Osteocyte (in vitro differentiated cells): Measurements from ENCODE around the gene IVD. TPM values are rescaled to one million over a fixed set of nuclear protein-coding genes. Genes with fewer than 3 reads are reported as not detected.
"Not testable (repeated sequence)": the region's sequence is repeated elsewhere in the genome, so short reads cannot be mapped to it uniquely, and the experiment has no call there.

Experiments
- DNase-seq: peaks from one replicate; pipeline ENCODE4 v3.0.0; 2021; ENCODE audit warnings: mixed read lengths; ENCODE audit not compliant: unreplicated experiment; ENCODE audit errors: extremely low spot score
- H3K27ac Mint-ChIP-seq: one replicate; pipeline ENCODE4 v1.8.0; 2021; ENCODE audit warnings: mild to moderate bottlenecking, mixed read lengths; ENCODE audit not compliant: unreplicated experiment
- H3K27me3 Mint-ChIP-seq: one replicate; pipeline ENCODE4 v1.8.0; 2021; ENCODE audit warnings: mixed read lengths; ENCODE audit not compliant: unreplicated experiment
- H3K36me3 Mint-ChIP-seq: one replicate; pipeline ENCODE4 v1.8.0; 2021; ENCODE audit warnings: mixed read lengths; ENCODE audit not compliant: unreplicated experiment
- H3K4me1 Mint-ChIP-seq: one replicate; pipeline ENCODE4 v1.8.0; 2021; ENCODE audit warnings: mixed read lengths; ENCODE audit not compliant: unreplicated experiment
- H3K4me3 Mint-ChIP-seq: one replicate; pipeline ENCODE4 v1.8.0; 2021; ENCODE audit warnings: mild to moderate bottlenecking, moderate library complexity, mixed read lengths; ENCODE audit not compliant: unreplicated experiment
- H3K9me3 Mint-ChIP-seq: one replicate; pipeline ENCODE4 v1.8.0; 2021; ENCODE audit warnings: mixed read lengths; ENCODE audit not compliant: unreplicated experiment
- CTCF ChIP-seq: fragments of 200-600 bp; sonication (generic); IDR thresholded peaks from 2 replicates; pipeline ENCODE4 v1.5.0; 2021; ENCODE audit warnings: antibody characterized with exemption, mild to moderate bottlenecking, moderate library complexity
- total RNA-seq: library from RNA; stranded (reverse); gene quantifications from 2 replicates; pipeline ENCODE4 v1.2.1, GENCODE V29; 2021

Gene IVD
- total RNA-seq, 1 donor from 2014 or later, result 62.0 TPM

GRCh38 chr15:40448354-40448753, 42.8 kb downstream of the IVD start:
- peaks cover 32% of the 10 kb centered on the region for H3K4me1 Mint-ChIP-seq
- no peak overlapping the region for H3K4me3 Mint-ChIP-seq
- no peaks in the 10 kb centered on the region for H3K27me3 Mint-ChIP-seq
- H3K9me3 Mint-ChIP-seq, result no peaks in the 10 kb centered on the region
- no peak overlapping the region for H3K27ac Mint-ChIP-seq
- TF ChIP-seq CTCF, result no peak
- no peak for DNase-seq
- no peaks in the 10 kb centered on the region for H3K36me3 Mint-ChIP-seq

GRCh38 chr15:40449275-40449674, 43.7 kb downstream of the IVD start:
- H3K27ac Mint-ChIP-seq, result no peak overlapping the region
- H3K4me1 Mint-ChIP-seq, result peaks cover 30% of the 10 kb centered on the region
- H3K9me3 Mint-ChIP-seq, result no peaks in the 10 kb centered on the region
- DNase-seq, result no peak
- H3K4me3 Mint-ChIP-seq, result no peak overlapping the region
- no peaks in the 10 kb centered on the region for H3K27me3 Mint-ChIP-seq
- H3K36me3 Mint-ChIP-seq, result no peaks in the 10 kb centered on the region
- TF ChIP-seq CTCF, result no peak

GRCh38 chr15:40450047-40450446, 44.5 kb downstream of the IVD start:
- Mint-ChIP-seq H3K4me3 (no peak overlapping the region), H3K4me1 (peaks cover 34% of the 10 kb centered on the region), H3K27ac (no peak overlapping the region)

GRCh38 chr15:40451527-40452158, 46.0 kb downstream of the IVD start:
- no peaks in the 10 kb centered on the region for H3K9me3 Mint-ChIP-seq
- no peak for DNase-seq
- H3K27me3 Mint-ChIP-seq, result no peaks in the 10 kb centered on the region
- no peaks in the 10 kb centered on the region for H3K36me3 Mint-ChIP-seq
- H3K4me1 Mint-ChIP-seq, result peaks cover 42% of the 10 kb centered on the region
- H3K4me3 Mint-ChIP-seq, result no peak overlapping the region
- TF ChIP-seq CTCF, result no peak
- H3K27ac Mint-ChIP-seq, result no peak overlapping the region

More at GRCh38 chr15:40450047-40450446, 44.5 kb downstream of the IVD start:
- Mint-ChIP-seq H3K36me3 (no peaks in the 10 kb centered on the region), H3K9me3 (no peaks in the 10 kb centered on the region), H3K27me3 (no peaks in the 10 kb centered on the region)
- no peak for DNase-seq
- TF ChIP-seq CTCF, result no peak

- no peaks in the 10 kb centered on the region for H3K9me3 Mint-ChIP-seq
- H3K4me3 Mint-ChIP-seq, result no peak overlapping the region
- H3K36me3 Mint-ChIP-seq, result no peaks in the 10 kb centered on the region
- no peak for DNase-seq
- H3K27me3 Mint-ChIP-seq, result no peaks in the 10 kb centered on the region
- H3K4me1 Mint-ChIP-seq, result peaks cover 43% of the 10 kb centered on the region
- no peak for TF ChIP-seq CTCF
- H3K27ac Mint-ChIP-seq, result no peak overlapping the region
Observed at GRCh38 chr15:40452296-40453090, 46.9 kb downstream of the IVD start.

- not testable (repeated sequence) for H3K4me3 Mint-ChIP-seq, DNase-seq, H3K9me3 Mint-ChIP-seq, H3K27me3 Mint-ChIP-seq, H3K36me3 Mint-ChIP-seq
- peak overlapping the region; percentile 61 for H3K27ac Mint-ChIP-seq
- peaks cover 43% of the 10 kb centered on the region for H3K4me1 Mint-ChIP-seq
Observed at GRCh38 chr15:40453941-40454340, 48.3 kb downstream of the IVD start.
